IPS-18a (cell line): ENCODE data around the gene FAM184A.
"Not testable (repeated sequence)": the region's sequence is repeated elsewhere in the genome, so short reads cannot be mapped to it uniquely, and the experiment has no call there.

Source experiments
- H3K27ac ChIP-seq: one replicate; pipeline ENCODE4 v1.5.1; 2013; ENCODE audit warnings: low read length
- H3K27me3 ChIP-seq: one replicate; pipeline ENCODE4 v1.6.1; 2013; ENCODE audit warnings: mild to moderate bottlenecking, low read length; ENCODE audit not compliant: control insufficient read depth, insufficient read depth
- H3K36me3 ChIP-seq: one replicate; pipeline ENCODE4 v1.6.1; 2013; ENCODE audit warnings: low read depth, low read length; ENCODE audit not compliant: control insufficient read depth
- H3K4me1 ChIP-seq: one replicate; pipeline ENCODE4 v1.6.1; 2013; ENCODE audit warnings: low read depth, low read length; ENCODE audit not compliant: control insufficient read depth
- H3K4me3 ChIP-seq: one replicate; pipeline ENCODE4 v1.5.1; 2013; ENCODE audit warnings: low read length
- H3K9ac ChIP-seq: one replicate; pipeline ENCODE4 v1.6.1; 2013; ENCODE audit warnings: mild to moderate bottlenecking, low read length, moderate library complexity
- H3K9me3 ChIP-seq: one replicate; pipeline ENCODE4 v1.6.1; 2013; ENCODE audit warnings: low read depth, low read length; ENCODE audit not compliant: control insufficient read depth

Gene FAM184A

GRCh38 chr6:119002069-119002468 is 76.4 kb downstream of the FAM184A start:
- Histone ChIP-seq H3K9me3 (no peaks in the 10 kb centered on the region), H3K4me3 (no peak overlapping the region), H3K9ac (no peak overlapping the region), H3K4me1 (no peaks in the 10 kb centered on the region), H3K27me3 (no peaks in the 10 kb centered on the region), H3K27ac (no peak overlapping the region), H3K36me3 (peaks cover 2% of the 10 kb centered on the region)

GRCh38 chr6:118999494-119000040 is 78.9 kb downstream of the FAM184A start:
- Histone ChIP-seq H3K27me3 (no peaks in the 10 kb centered on the region), H3K27ac (no peak overlapping the region), H3K9me3 (no peaks in the 10 kb centered on the region)

GRCh38 chr6:118997426-118997825 is 81.0 kb downstream of the FAM184A start:
- H3K36me3 ChIP-seq, H3K27me3 ChIP-seq, H3K4me3 ChIP-seq: not testable (repeated sequence)

More at GRCh38 chr6:118999494-119000040, 78.9 kb downstream of the FAM184A start:
- Histone ChIP-seq H3K4me3 (no peak overlapping the region), H3K36me3 (peaks cover 2% of the 10 kb centered on the region), H3K4me1 (no peaks in the 10 kb centered on the region), H3K9ac (no peak overlapping the region)

GRCh38 chr6:118996289-118996820 is 82.1 kb downstream of the FAM184A start:
- Histone ChIP-seq H3K4me3 (no peak overlapping the region), H3K9ac (no peak overlapping the region), H3K9me3 (no peaks in the 10 kb centered on the region), H3K4me1 (no peaks in the 10 kb centered on the region), H3K27ac (no peak overlapping the region), H3K36me3 (peaks cover 2% of the 10 kb centered on the region), H3K27me3 (no peaks in the 10 kb centered on the region)

More at GRCh38 chr6:118997426-118997825, 81.0 kb downstream of the FAM184A start:
- not testable (repeated sequence) for H3K9me3 ChIP-seq, H3K4me1 ChIP-seq, H3K9ac ChIP-seq, H3K27ac ChIP-seq

DNA sequence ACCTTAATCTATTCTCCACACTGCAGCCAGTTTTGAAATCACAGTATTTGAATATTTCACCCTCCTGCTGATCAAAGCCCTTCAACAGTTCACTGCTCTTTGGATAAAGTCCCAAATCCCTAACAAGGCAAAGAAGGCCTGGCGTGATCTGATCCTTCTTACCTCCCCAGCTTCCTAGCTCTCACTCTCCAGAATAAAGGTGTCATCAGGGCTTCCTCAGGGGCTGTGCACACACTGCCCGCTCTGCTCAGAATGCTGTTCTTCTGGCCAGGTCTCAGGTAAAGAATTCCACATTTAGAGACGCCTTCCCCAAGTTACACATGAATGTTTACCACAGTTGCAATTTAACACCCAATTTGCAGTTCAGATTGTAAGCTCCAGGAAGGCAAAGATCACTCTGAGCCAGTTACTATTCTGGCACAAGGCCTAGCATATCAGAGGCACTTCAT is 84.6 kb downstream of the FAM184A start:
- no peaks in the 10 kb centered on the region for H3K9me3 ChIP-seq

GRCh38 chr6:118993358-118993757 is 85.1 kb downstream of the FAM184A start:
- no peaks in the 10 kb centered on the region for H3K4me1 ChIP-seq
- no peaks in the 10 kb centered on the region for H3K27me3 ChIP-seq
- H3K27ac ChIP-seq, result no peak overlapping the region

More for the DNA sequence above, 84.6 kb downstream of the FAM184A start:
- Histone ChIP-seq H3K4me1 (no peaks in the 10 kb centered on the region), H3K4me3 (no peak overlapping the region), H3K27ac (no peak overlapping the region), H3K36me3 (peaks cover 2% of the 10 kb centered on the region), H3K27me3 (no peaks in the 10 kb centered on the region), H3K9ac (no peak overlapping the region)

GRCh38 chr6:118992186-118992795 is 86.2 kb downstream of the FAM184A start:
- no peaks in the 10 kb centered on the region for H3K4me1 ChIP-seq
- no peaks in the 10 kb centered on the region for H3K27me3 ChIP-seq
- H3K9me3 ChIP-seq, result no peaks in the 10 kb centered on the region
- no peak overlapping the region for H3K27ac ChIP-seq
- no peak overlapping the region for H3K4me3 ChIP-seq
- H3K36me3 ChIP-seq, result no peaks in the 10 kb centered on the region
- H3K9ac ChIP-seq, result no peak overlapping the region

More at GRCh38 chr6:118993358-118993757, 85.1 kb downstream of the FAM184A start:
- Histone ChIP-seq H3K9me3 (no peaks in the 10 kb centered on the region), H3K36me3 (peaks cover 2% of the 10 kb centered on the region), H3K9ac (no peak overlapping the region), H3K4me3 (no peak overlapping the region)

GRCh38 chr6:118986312-118986711 is 92.2 kb downstream of the FAM184A start:
- H3K4me3 ChIP-seq, result no peak overlapping the region
- H3K27me3 ChIP-seq, result no peaks in the 10 kb centered on the region
- no peaks in the 10 kb centered on the region for H3K4me1 ChIP-seq
- no peak overlapping the region for H3K9ac ChIP-seq
- no peaks in the 10 kb centered on the region for H3K9me3 ChIP-seq
- H3K36me3 ChIP-seq, result no peaks in the 10 kb centered on the region
- no peak overlapping the region for H3K27ac ChIP-seq

- H3K36me3 ChIP-seq, result no peaks in the 10 kb centered on the region
- H3K27me3 ChIP-seq, result no peaks in the 10 kb centered on the region
- no peaks in the 10 kb centered on the region for H3K9me3 ChIP-seq
- no peaks in the 10 kb centered on the region for H3K4me1 ChIP-seq
- no peak overlapping the region for H3K27ac ChIP-seq
- H3K9ac ChIP-seq, result no peak overlapping the region
- no peak overlapping the region for H3K4me3 ChIP-seq
Measured at GRCh38 chr6:118985123-118985830, 93.2 kb downstream of the FAM184A start.

DNA sequence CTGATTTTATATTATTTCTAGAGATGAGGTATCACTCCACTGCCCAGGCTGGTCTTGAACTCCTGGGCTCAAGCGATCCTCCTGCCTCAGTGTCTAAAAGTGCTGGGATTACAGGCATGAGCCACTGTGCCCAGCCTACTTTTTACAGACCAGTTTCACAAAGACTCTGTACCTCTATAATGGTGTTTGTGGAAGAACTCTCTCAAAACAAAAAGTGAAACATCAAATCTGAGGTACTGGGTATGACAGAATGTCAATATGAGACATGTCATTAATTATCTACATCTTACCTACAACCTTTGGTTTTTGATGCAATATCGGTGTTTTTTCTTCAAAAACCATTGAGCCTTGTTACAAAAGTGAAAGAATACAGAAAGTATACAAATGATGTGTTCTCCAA is 94.1 kb downstream of the FAM184A start:
- Histone ChIP-seq H3K36me3 (peaks cover 2% of the 10 kb centered on the region), H3K27me3 (no peaks in the 10 kb centered on the region), H3K9me3 (no peaks in the 10 kb centered on the region), H3K4me3 (no peak overlapping the region), H3K9ac (no peak overlapping the region), H3K27ac (no peak overlapping the region), H3K4me1 (no peaks in the 10 kb centered on the region)

GRCh38 chr6:118982575-118982911 is 95.9 kb downstream of the FAM184A start:
- Histone ChIP-seq H3K9ac (no peak overlapping the region), H3K4me3 (no peak overlapping the region), H3K27me3 (no peaks in the 10 kb centered on the region), H3K36me3 (peaks cover 12% of the 10 kb centered on the region), H3K9me3 (no peaks in the 10 kb centered on the region), H3K27ac (no peak overlapping the region), H3K4me1 (no peaks in the 10 kb centered on the region)
